Measurements from ENCODE around the gene NOTCH2. TPM values are rescaled to one million over a fixed set of nuclear protein-coding genes. Genes with fewer than 3 reads are reported as not detected.

NOTCH2 gene
- total and polyA plus RNA-seq, 8 donors: 0.92 to 191 (median 30.4) TPM

GRCh38 chr1:119941392-119941791 is 128.1 kb downstream of the NOTCH2 start:
- Histone ChIP-seq H3K27ac (no peak overlapping the region), H3K4me3 (no peak overlapping the region), H3K4me1 (peaks cover 0 to 7% (median 0%) of the 10 kb centered on the region in 4 donors), H3K27me3 (no peaks in the 10 kb centered on the region), H3K9me3 (no peaks in the 10 kb centered on the region), H3K36me3 (peaks cover 25 to 52% (median 49%) of the 10 kb centered on the region in 4 donors)
- DNase-seq: no peak
- TF ChIP-seq POLR2A (IDR thresholded peaks at IDR 0.05) (no peak), CTCF (IDR thresholded peaks at IDR 0.05) (no peak), POLR2AphosphoS5 (IDR thresholded peaks at IDR 0.05) (no peak), EP300 (IDR thresholded peaks at IDR 0.05) (no peak)
- intact Hi-C loops (cut with DNase I; ENCODE audit: low total_unique reads): no loop called here
- WGBS, 5 donors: 85 to 94% (median 89%) methylated on average over 4 of the region's 4 CpGs

GRCh38 chr1:119940697-119941096 is 128.8 kb downstream of the NOTCH2 start:
- no peak for TF ChIP-seq CTCF (IDR thresholded peaks at IDR 0.05)
- no peak for TF ChIP-seq POLR2A (IDR thresholded peaks at IDR 0.05)
- TF ChIP-seq EP300 (IDR thresholded peaks at IDR 0.05): no peak
- no peak for TF ChIP-seq POLR2AphosphoS5 (IDR thresholded peaks at IDR 0.05)
- Histone ChIP-seq H3K27me3 (no peaks in the 10 kb centered on the region), H3K4me1 (peaks cover 0 to under 1% (median 0%) of the 10 kb centered on the region in 4 donors), H3K9me3 (no peaks in the 10 kb centered on the region), H3K36me3 (peaks cover 31 to 59% (median 56%) of the 10 kb centered on the region in 4 donors), H3K27ac (no peak overlapping the region), H3K4me3 (no peak overlapping the region)
- intact Hi-C loops (cut with DNase I; ENCODE audit: low total_unique reads): no loop called here
- DNase-seq: no peak

- intact Hi-C loops (cut with DNase I; ENCODE audit: low total_unique reads): no loop called here
- TF ChIP-seq POLR2AphosphoS5 (IDR thresholded peaks at IDR 0.05) (no peak), CTCF (IDR thresholded peaks at IDR 0.05) (no peak), EP300 (IDR thresholded peaks at IDR 0.05) (no peak), POLR2A (IDR thresholded peaks at IDR 0.05) (no peak)
- Histone ChIP-seq H3K4me3 (no peak overlapping the region), H3K27me3 (no peaks in the 10 kb centered on the region), H3K4me1 (no peaks in the 10 kb centered on the region), H3K36me3 (peaks cover 43 to 94% (median 91%) of the 10 kb centered on the region in 4 donors), H3K27ac (no peak overlapping the region), H3K9me3 (peaks cover 0 to 18% (median 3%) of the 10 kb centered on the region in 4 donors)
- 96 to 100% (median 97%) methylated on average over 5 of the region's 5 CpGs for WGBS, 5 donors
- no peak for DNase-seq
These were observed 132.3 kb downstream of the NOTCH2 start for GRCh38 chr1:119937198-119937597.

GRCh38 chr1:119935915-119936314 is 133.5 kb downstream of the NOTCH2 start:
- H3K9me3 ChIP-seq: peaks cover 0 to 18% (median 3%) of the 10 kb centered on the region in 4 donors
- H3K4me3 ChIP-seq: no peak overlapping the region
- H3K4me1 ChIP-seq: no peaks in the 10 kb centered on the region
- no peak for TF ChIP-seq EP300 (IDR thresholded peaks at IDR 0.05)
- TF ChIP-seq POLR2A (IDR thresholded peaks at IDR 0.05): no peak
- no peak for TF ChIP-seq CTCF (IDR thresholded peaks at IDR 0.05)
- no peak for TF ChIP-seq POLR2AphosphoS5 (IDR thresholded peaks at IDR 0.05)
- 91 to 98% (median 95%) methylated on average over 2 of the region's 2 CpGs for WGBS, 5 donors
- peaks cover 43 to 89% (median 87%) of the 10 kb centered on the region in 4 donors for H3K36me3 ChIP-seq
- H3K27me3 ChIP-seq: no peaks in the 10 kb centered on the region
- DNase-seq: no peak
- intact Hi-C loops (cut with DNase I; ENCODE audit: low total_unique reads): no loop called here
- no peak overlapping the region for H3K27ac ChIP-seq
